ENCODE results near the gene AGR2.
"Not testable (repeated sequence)": the region's sequence is repeated elsewhere in the genome, so short reads cannot be mapped to it uniquely, and the experiment has no call there.

Gene AGR2

GRCh38 chr7:16773884-16774283 lies 30.9 kb downstream of the AGR2 start:
- no peak for DNase-seq (ENCODE audit: low spot score)

- no peak for DNase-seq (ENCODE audit: low spot score)
Observed at GRCh38 chr7:16773326-16773725, 31.5 kb downstream of the AGR2 start.

GRCh38 chr7:16770657-16771329 lies 34.0 kb downstream of the AGR2 start:
- DNase-seq (ENCODE audit: low spot score): no peak

- not testable (repeated sequence) for DNase-seq (ENCODE audit: low spot score)
Observed at GRCh38 chr7:16769994-16770393, 34.8 kb downstream of the AGR2 start.

- no peak for DNase-seq (ENCODE audit: low spot score)
Observed at GRCh38 chr7:16765436-16765859, 39.4 kb downstream of the AGR2 start.

- DNase-seq (ENCODE audit: low spot score): no peak
Observed at GRCh38 chr7:16764942-16765341, 39.9 kb downstream of the AGR2 start.

GRCh38 chr7:16762177-16762576 lies 42.6 kb downstream of the AGR2 start:
- DNase-seq (ENCODE audit: low spot score): no peak

GRCh38 chr7:16759840-16760239 lies 45.0 kb downstream of the AGR2 start:
- DNase-seq (ENCODE audit: low spot score): no peak

- no peak for DNase-seq (ENCODE audit: low spot score)
Observed at GRCh38 chr7:16758631-16759611, 45.9 kb downstream of the AGR2 start.

GRCh38 chr7:16758036-16758435 lies 46.8 kb downstream of the AGR2 start:
- no peak for DNase-seq (ENCODE audit: low spot score)

GRCh38 chr7:16755397-16755796 lies 49.4 kb downstream of the AGR2 start:
- DNase-seq (ENCODE audit: low spot score): no peak

- DNase-seq (ENCODE audit: low spot score): no peak
Observed at GRCh38 chr7:16754856-16755317, 49.9 kb downstream of the AGR2 start.

- peak; percentile 83 for DNase-seq (ENCODE audit: low spot score)
Observed at GRCh38 chr7:16753932-16754855, 50.6 kb downstream of the AGR2 start.

GRCh38 chr7:16753102-16753931 lies 51.5 kb downstream of the AGR2 start, which contains the start of gene TSPAN13:
Gene TSPAN13, plus strand, starts transcription at chr7:16753755. Its CDS starts 213 bp downstream, at chr7:16753968.
- peak; percentile 95 for DNase-seq (ENCODE audit: low spot score)

- DNase-seq (ENCODE audit: low spot score): no peak
Observed at GRCh38 chr7:16747102-16747501, 57.7 kb downstream of the AGR2 start.

- DNase-seq (ENCODE audit: low spot score): no peak
Observed at GRCh38 chr7:16745645-16746044, 59.2 kb downstream of the AGR2 start.

GRCh38 chr7:16744518-16745250 lies 60.1 kb downstream of the AGR2 start:
- DNase-seq (ENCODE audit: low spot score): no peak

GRCh38 chr7:16743236-16743635 lies 61.6 kb downstream of the AGR2 start:
- DNase-seq (ENCODE audit: low spot score): no peak

- no peak for DNase-seq (ENCODE audit: low spot score)
Observed at GRCh38 chr7:16742547-16742946, 62.3 kb downstream of the AGR2 start.

Measured in ecto neural progenitor cell (in vitro differentiated cells).